DLD1 (cell line): Measurements from ENCODE around the gene RPL7A.
"Not testable (repeated sequence)": the region's sequence is repeated elsewhere in the genome, so short reads cannot be mapped to it uniquely, and the experiment has no call there.

ENCODE experiments used
- in situ Hi-C: cut with HindIII; loops from 2 replicates; pipeline ENCODE4 v1.10.0; 2017; ENCODE audit warnings: low sequenced_read_pairs

The RPL7A gene

GRCh38 chr9:133327834-133328484 is 20.1 kb upstream of the RPL7A start:
- in situ Hi-C loops: no loop called here

GRCh38 chr9:133329306-133330156 is 18.5 kb upstream of the RPL7A start:
- in situ Hi-C loops: not testable (repeated sequence)

DNA sequence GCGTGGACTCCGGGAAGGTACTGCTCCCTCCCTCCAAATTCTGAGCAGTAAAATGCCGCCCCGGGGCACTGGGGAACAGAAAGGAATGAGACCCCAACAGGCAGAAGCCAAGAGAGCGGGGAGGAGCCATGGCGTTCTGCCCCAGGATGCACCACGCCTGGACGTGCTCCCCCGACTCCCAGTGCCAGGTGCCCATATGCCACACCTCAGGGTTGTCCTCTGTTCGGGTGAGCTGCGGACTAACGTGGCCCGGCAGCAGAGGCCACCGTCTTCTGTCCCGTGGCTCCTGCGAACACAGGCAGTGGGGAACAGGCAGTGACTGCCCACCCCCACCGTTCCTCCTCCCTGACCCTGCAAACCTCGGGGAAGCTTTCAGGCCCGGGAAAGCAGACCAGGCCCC is 16.8 kb upstream of the RPL7A start:
- in situ Hi-C loops: no loop called here

DNA sequence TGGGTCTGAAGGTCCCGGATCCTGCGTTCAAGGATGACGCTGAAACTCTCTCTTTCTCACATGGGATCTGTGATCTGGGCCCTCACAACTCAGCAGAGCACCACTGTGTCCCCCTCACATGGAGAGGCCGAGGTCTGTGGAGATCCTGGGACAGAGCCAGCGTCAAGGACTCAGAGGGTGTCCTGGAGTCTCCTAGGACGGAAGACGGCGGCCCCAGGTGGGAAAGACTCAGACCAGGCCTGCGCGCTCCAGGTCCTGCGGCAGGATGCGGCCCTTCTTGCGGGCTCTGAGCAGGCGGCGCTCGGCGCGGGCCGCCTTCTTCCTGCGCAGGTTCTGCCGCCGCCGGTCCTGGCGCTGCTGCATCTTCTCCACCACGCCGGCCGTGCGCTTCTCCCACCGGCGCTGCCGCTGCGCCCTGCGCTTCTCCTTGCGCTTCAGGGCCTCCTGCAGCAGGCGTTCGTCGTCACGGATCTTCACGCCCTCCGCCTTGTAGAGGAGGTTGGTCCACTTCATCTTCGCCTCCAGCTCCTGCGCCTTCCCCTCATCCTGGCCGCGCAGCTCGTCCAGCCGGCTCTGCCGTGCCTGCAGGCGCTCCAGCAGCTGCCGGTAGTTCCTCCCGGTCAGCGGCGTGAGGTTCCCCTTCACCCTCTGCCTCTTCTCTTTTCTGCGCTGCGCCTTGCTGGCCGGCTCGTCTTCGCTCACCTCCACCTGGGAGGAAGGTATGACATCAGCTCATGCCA is 16.2 kb upstream of the RPL7A start:
- in situ Hi-C loops: no loop called here

DNA sequence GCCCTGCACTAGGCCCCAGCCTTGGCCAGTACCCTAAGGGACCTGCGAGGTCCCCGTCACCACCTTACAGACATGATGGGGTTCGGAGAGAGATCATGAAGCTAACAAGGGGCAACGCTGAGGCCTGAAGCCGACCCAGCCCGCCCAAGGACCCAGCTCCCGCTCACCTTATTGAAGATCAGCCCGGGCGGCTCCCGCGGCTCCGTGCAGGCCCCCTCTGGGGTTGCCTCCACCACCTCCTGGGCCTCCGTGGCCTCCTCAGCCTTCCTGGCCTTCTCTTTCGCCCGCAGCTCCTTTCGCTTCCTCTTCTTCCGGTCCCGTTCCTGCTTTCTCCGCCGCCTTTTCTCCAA is 15.7 kb upstream of the RPL7A start:
- in situ Hi-C loops: no loop called here

DNA sequence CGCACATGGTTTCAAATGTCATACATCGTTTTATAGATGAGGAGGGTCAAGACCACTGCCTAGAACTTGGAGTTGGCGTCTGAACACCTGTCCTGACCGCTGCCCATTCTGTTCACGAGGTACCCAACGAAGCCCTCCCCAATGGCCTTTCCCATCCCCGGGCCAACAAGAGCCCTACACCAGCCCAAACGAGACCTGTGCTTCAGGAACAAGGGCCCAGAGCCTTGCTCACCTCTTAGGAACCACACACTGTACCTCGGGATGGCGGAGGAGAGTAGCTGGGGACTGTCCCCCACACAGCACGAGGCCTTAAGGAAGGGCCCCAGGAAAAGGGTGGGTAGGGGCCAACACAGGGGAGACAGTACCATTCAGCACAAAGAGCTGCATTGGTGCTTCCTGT is 15.0 kb upstream of the RPL7A start:
- in situ Hi-C loops: no loop called here

GRCh38 chr9:133333566-133333965 is 14.5 kb upstream of the RPL7A start:
- in situ Hi-C loops: no loop called here

DNA sequence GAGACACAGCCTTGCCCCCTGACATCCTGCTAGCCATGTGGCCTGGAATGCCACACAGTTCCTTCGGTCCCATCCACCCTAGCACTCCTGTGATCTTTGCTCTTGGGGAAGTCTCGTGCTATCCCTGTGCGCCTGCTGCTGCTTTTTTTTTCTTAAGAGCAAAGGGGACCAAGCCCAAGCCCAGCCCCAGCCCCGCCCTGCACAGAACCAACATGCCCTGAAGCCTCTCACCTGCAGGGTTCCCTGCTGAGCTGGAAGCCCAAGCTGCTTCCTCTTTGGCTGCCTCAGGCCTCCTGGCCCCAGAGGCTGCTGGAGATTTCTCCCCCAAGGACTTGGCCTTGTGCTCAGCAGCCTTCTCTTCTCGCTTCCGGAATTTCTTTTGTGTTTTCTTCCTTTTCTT is 13.9 kb upstream of the RPL7A start:
- in situ Hi-C loops: no loop called here

DNA sequence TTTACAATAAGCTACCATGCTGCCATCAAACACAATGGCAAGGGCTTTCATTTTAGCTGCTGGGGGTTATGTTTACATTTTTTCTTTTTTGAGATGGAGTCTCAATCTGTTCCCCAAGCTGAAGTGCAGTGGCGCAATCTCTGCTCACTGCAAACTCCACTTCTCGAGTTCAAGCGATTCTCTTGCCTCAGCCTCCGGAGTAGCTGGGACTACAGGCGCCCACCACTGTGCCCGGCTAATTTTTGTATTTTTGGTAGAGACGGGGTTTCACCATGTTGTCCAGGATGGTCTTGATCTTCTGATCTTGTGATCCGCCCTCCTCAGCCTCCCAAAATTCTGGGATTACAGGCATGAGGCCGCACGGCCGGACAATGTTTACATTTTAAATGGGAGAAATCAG is 13.1 kb upstream of the RPL7A start:
- in situ Hi-C loops: not testable (repeated sequence)

- in situ Hi-C loops: no loop called here
Observed at GRCh38 chr9:133335924-133336811, 11.8 kb upstream of the RPL7A start, which contains the start of gene SURF6. Gene SURF6, minus strand, starts transcription at chr9:133336188. Its CDS starts 56 bp downstream, at chr9:133336132.

DNA sequence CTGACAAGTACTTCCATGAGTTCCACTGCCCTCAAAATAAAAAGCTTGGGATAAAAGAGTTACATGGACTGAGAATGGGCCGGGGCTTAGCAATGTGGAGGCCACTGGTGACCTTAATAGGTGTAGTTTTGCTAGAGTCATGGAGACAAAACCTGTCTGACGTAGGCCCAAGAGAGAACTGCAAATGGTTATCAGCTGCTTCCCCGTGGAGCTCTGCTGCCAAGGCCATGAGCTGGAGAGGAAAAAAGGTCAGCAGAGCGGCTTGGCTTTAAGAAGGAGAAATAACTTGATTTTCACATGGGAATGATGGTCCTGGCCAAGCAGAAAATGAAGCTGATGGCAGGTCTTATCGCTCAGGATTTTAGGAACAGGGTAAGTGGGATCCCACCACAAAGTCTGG is 8.4 kb upstream of the RPL7A start:
- in situ Hi-C loops: no loop called here

- in situ Hi-C loops: no loop called here
Observed at GRCh38 chr9:133340256-133340655, 7.8 kb upstream of the RPL7A start.

DNA sequence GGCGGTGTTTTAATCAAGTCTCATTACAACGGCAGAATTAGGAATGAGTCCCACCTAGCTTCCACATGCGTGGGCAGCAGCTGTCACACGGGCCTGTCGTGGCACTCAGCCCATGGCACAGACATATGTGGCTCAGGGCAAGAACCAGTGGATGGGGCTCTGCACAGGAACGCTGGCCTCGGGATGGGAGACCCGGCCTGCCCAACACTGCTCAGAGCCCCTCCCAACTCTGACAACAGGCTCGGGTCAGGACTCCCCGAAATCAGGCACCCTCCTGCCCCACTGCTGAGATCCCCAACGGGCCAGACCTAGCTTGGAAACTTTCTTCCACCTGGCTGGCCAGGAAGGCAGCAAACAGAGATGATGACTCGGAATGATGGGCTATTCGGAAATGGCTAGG is 7.1 kb upstream of the RPL7A start:
- in situ Hi-C loops: no loop called here

- in situ Hi-C loops: no loop called here
Observed at GRCh38 chr9:133341369-133342068, 6.5 kb upstream of the RPL7A start.

DNA sequence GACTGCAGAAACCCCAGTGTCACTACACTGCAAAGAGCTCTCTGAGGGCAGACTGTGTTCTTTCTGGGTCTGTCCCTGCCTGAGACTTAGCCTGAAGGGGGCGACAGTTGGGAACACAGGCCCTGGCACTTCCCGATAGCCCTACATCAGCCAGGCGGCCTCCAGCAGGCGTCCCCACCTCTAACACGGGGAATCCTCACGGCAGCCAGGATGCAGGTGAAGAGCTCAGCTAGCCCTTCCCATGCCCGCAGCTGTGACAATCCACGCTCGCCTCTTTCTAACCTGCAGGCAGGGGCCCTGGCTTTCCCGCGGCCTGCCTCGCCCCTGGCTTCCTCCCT is 6.0 kb upstream of the RPL7A start:
- in situ Hi-C loops: no loop called here

GRCh38 chr9:133342570-133342969 is 5.4 kb upstream of the RPL7A start:
- in situ Hi-C loops: no loop called here

GRCh38 chr9:133344071-133344470 is 3.9 kb upstream of the RPL7A start:
- in situ Hi-C loops: no loop called here

- in situ Hi-C loops: no loop called here
Observed at GRCh38 chr9:133344979-133345378, 3.0 kb upstream of the RPL7A start.

GRCh38 chr9:133345596-133345995 is 2.4 kb upstream of the RPL7A start:
- in situ Hi-C loops: no loop called here

GRCh38 chr9:133346021-133346785 is 1.8 kb upstream of the RPL7A start:
- in situ Hi-C loops: no loop called here
